Sigmoid colon (tissue), 4 donors: ENCODE data around the gene GINS2.

ENCODE experiments used
- CTCF ChIP-seq, 4 experiments: fragments of 450-650 bp in 3 of 4; fragments of 200-600 bp in 1 of 4; IDR thresholded peaks; one replicate each; pipeline ENCODE4 v1.5.1; 2016 to 2019; ENCODE audit warnings: antibody characterized with exemption in 4 of 4, mild to moderate bottlenecking in 3 of 4, moderate library complexity in 2 of 4
- POLR2AphosphoS5 ChIP-seq, 4 donors: sonication (generic); formaldehyde crosslinking; IDR thresholded peaks; one replicate each; pipeline ENCODE4 v1.6.1; 2017; ENCODE audit warnings: antibody characterized with exemption in 4 of 4

GRCh38 chr16:85697431-85697830, 8.7 kb upstream of the GINS2 start:
- TF ChIP-seq CTCF (IDR thresholded peaks at IDR 0.05) (no peak), POLR2AphosphoS5 (IDR thresholded peaks at IDR 0.05) (no peak)
